ENCODE data around the gene E2F7.

The E2F7 gene

GRCh38 chr12:76998908-76999556 is 66.3 kb downstream of the E2F7 start (continued):
- no peak for TF ChIP-seq ZNF785 (tag by site-specific recombination; IDR thresholded peaks at IDR 0.05)

GRCh38 chr12:76998386-76998785 is 67.0 kb downstream of the E2F7 start:
- Histone ChIP-seq H3K36me3 (ENCODE audit: control insufficient read depth in 2 of 2, insufficient read depth in 1 of 2, low read length in 2 of 2) (no peaks in the 10 kb centered on the region), H3K4me1 (ENCODE audit: control insufficient read depth, insufficient read depth, low read length) (no peaks in the 10 kb centered on the region), H3K27ac (ENCODE audit: extremely low read depth, low read depth, low read length) (no peak overlapping the region), H3K9me3 (ENCODE audit: control insufficient read depth, insufficient read depth, low read depth, low read length) (no peaks in the 10 kb centered on the region), H3K4me3 (ENCODE audit: low read depth, low read length) (no peak overlapping the region)
- no peak for TF ChIP-seq ZNF555 (tag by site-specific recombination; conservative IDR thresholded peaks at IDR 0.05)
- TF ChIP-seq PBX3 (CRISPR knock-in tag; IDR thresholded peaks at IDR 0.05) = no peak
- no peak for TF ChIP-seq ZNF404 (tag by site-specific recombination; IDR thresholded peaks at IDR 0.05)
- no peak for TF ChIP-seq ZNF658 (tag by site-specific recombination; IDR thresholded peaks at IDR 0.05)
- TF ChIP-seq ZNF768 (tag by site-specific recombination; IDR thresholded peaks at IDR 0.05) = no peak
- no peak for TF ChIP-seq ZNF202 (tag by site-specific recombination; IDR thresholded peaks at IDR 0.05; ENCODE audit: borderline replicate concordance)
- TF ChIP-seq PRDM2 (tag by site-specific recombination; IDR thresholded peaks at IDR 0.05; ENCODE audit: borderline replicate concordance) = no peak
- TF ChIP-seq ZFP37 (tag by site-specific recombination; IDR thresholded peaks at IDR 0.05) = no peak
- no peak for TF ChIP-seq ZNF560 (tag by site-specific recombination; IDR thresholded peaks at IDR 0.05; ENCODE audit: borderline replicate concordance)
- TF ChIP-seq ZBTB26 (tag by site-specific recombination; optimal IDR thresholded peaks at IDR 0.05) = no peak
- no peak for TF ChIP-seq ZIC2 (tag by site-specific recombination; IDR thresholded peaks at IDR 0.05)
- no peak for TF ChIP-seq ZNF518A (tag by site-specific recombination; conservative IDR thresholded peaks at IDR 0.05; ENCODE audit: low read depth)
- TF ChIP-seq EGR2 (tag by site-specific recombination; IDR thresholded peaks at IDR 0.05; ENCODE audit: low read depth) = no peak
- no peak for TF ChIP-seq ZNF341 (tag by site-specific recombination; IDR thresholded peaks at IDR 0.05; ENCODE audit: low read depth)
- no peak for TF ChIP-seq ZSCAN4 (tag by site-specific recombination; IDR thresholded peaks at IDR 0.05)
- no peak for TF ChIP-seq HOXA7 (CRISPR knock-in tag; IDR thresholded peaks at IDR 0.05; ENCODE audit: borderline replicate concordance)
- no peak for TF ChIP-seq ZNF266 (tag by site-specific recombination; IDR thresholded peaks at IDR 0.05; ENCODE audit: low read depth)
- TF ChIP-seq ZNF146 (tag by site-specific recombination; IDR thresholded peaks at IDR 0.05) = no peak
- TF ChIP-seq ZNF776 (tag by site-specific recombination; IDR thresholded peaks at IDR 0.05; ENCODE audit: borderline replicate concordance) = no peak
- POLR2A ChIA-PET = no interaction called here
- CTCF ChIA-PET = interaction anchor here (0.9 to 5.3 kb wide), 2 partner anchors 13 to 106 kb away, joined by 3 to 27 read pairs; no protein-coding TSS in a partner anchor
